Adrenal gland (tissue), 5 donors: ENCODE data around the gene GPS1.
A peak's percentile ranks its signal among the peaks of the same experiment; 100 is the strongest.

ENCODE experiments used
- POLR2A ChIP-seq, 2 donors: fragments of 450-650 bp; IDR thresholded peaks; one replicate each; pipeline ENCODE4 v1.6.1; 2017; ENCODE audit warnings: antibody characterized with exemption in 2 of 2, mild to moderate bottlenecking in 2 of 2, moderate library complexity in 1 of 2
- TF ChIP-seq, protein P1 (sequence below), 6 experiments: fragments of 450-650 bp in 4 of 6; fragments of 200-600 bp in 2 of 6; sonication (generic) in 1 of 6; IDR thresholded peaks; 1 replicate in 5 of 6; 2 replicates in 1 of 6; pipeline versions ENCODE4 v1.5.1 to v1.8.0; 2016 to 2021; ENCODE audit warnings: antibody characterized with exemption in 6 of 6, mild to moderate bottlenecking in 2 of 6, moderate library complexity in 1 of 6
- donor health status: DM: no; HTN: no; CAD: no.

DNA sequence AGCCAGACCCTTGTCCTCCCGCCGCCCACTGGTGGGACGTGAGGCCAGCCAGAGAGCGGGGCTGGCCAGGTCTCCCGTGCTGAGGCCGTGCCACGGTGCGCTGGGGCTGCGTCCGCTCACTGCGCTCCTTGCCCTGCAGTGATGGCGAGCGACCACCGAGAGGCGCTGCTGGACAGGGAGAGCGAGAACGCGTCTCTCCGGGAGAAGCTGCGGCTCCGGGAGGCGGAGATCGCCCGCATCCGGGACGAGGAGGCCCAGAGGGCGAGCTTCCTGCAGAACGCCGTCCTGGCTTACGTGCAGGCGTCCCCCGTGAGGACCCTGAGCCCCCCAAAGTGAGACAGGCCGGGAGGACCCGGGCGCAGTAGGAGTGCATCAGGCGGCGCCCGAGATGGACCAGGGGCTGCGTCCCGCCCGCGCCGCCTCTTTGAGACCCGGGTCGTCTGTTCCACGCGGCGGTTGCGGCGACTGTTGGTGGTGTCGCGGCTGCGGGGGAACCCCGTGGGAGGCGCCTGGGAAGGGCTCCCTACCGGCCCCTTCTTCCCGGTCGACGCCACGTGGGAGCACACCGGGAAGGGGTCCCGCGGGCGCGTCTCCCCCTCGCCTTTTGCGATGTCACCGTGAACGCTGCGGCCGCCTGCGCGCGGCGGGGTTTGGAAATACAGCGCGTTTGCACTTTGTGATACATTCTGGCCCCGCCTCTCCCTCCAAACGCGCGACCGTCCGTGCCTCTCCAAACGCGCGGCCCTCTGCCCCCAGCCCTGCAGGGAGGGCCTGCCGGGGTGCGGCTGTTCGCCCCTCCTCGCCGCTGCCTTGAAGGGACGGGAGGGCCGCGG is 21.0 kb upstream of the GPS1 start:
- TF ChIP-seq POLR2A (IDR thresholded peaks at IDR 0.05), result no peak
- TF ChIP-seq, protein P1, sequence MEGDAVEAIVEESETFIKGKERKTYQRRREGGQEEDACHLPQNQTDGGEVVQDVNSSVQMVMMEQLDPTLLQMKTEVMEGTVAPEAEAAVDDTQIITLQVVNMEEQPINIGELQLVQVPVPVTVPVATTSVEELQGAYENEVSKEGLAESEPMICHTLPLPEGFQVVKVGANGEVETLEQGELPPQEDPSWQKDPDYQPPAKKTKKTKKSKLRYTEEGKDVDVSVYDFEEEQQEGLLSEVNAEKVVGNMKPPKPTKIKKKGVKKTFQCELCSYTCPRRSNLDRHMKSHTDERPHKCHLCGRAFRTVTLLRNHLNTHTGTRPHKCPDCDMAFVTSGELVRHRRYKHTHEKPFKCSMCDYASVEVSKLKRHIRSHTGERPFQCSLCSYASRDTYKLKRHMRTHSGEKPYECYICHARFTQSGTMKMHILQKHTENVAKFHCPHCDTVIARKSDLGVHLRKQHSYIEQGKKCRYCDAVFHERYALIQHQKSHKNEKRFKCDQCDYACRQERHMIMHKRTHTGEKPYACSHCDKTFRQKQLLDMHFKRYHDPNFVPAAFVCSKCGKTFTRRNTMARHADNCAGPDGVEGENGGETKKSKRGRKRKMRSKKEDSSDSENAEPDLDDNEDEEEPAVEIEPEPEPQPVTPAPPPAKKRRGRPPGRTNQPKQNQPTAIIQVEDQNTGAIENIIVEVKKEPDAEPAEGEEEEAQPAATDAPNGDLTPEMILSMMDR (IDR thresholded peaks at IDR 0.05), result peak; percentile 87 to 99 (median 96)
